ENCODE data around the gene ZSCAN20.

The ZSCAN20 gene

DNA sequence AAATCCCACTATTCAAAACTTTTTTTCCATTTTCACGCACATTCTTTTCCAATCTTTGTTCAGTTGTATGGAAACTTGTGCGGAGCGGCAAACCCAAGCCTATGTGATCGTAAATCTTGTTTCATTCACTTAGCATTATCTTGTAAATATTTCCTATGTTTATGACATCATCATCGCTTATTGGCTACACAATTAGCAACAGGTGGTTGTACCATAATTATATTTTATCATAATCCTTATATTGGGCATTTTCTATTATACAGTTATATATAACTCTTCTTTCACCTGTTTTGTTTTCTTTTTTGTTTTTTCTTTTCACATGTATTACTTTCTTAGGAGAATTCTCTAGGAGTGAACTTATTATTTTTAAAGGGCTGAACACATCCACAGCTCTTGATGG, 65.4 kb downstream of the ZSCAN20 start:
- DNase-seq (ENCODE audit: low read depth) = no peak
- TF ChIP-seq, protein P1, sequence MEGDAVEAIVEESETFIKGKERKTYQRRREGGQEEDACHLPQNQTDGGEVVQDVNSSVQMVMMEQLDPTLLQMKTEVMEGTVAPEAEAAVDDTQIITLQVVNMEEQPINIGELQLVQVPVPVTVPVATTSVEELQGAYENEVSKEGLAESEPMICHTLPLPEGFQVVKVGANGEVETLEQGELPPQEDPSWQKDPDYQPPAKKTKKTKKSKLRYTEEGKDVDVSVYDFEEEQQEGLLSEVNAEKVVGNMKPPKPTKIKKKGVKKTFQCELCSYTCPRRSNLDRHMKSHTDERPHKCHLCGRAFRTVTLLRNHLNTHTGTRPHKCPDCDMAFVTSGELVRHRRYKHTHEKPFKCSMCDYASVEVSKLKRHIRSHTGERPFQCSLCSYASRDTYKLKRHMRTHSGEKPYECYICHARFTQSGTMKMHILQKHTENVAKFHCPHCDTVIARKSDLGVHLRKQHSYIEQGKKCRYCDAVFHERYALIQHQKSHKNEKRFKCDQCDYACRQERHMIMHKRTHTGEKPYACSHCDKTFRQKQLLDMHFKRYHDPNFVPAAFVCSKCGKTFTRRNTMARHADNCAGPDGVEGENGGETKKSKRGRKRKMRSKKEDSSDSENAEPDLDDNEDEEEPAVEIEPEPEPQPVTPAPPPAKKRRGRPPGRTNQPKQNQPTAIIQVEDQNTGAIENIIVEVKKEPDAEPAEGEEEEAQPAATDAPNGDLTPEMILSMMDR (IDR thresholded peaks at IDR 0.05; ENCODE audit: low read depth, low read length, missing control alignments) = no peak
- H3K4me3 ChIP-seq (ENCODE audit: low read depth, low read length) = no peak overlapping the region

DNA sequence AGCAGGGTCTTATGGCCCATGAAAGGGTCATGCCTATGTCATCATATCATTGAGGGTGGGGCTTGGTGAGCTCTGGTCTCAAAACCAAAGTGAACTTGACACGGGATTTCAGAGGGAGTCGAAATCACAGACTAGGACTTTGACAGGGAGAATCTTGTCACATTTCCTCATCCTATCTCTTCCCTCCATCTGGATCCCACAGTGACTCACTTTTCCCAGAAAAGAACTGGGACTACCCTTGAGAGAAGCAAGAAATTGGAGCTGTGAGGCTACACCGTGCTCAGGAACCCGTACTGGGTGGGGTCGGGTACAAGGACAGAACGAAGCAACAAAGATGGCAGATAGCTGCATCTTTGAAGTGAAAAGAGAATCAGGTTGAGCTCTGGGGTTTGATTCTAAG, 69.5 kb downstream of the ZSCAN20 start:
- TF ChIP-seq, protein P1 (IDR thresholded peaks at IDR 0.05; ENCODE audit: low read depth, low read length, missing control alignments) = no peak
- no peak for DNase-seq (ENCODE audit: low read depth)
- H3K4me3 ChIP-seq (ENCODE audit: low read depth, low read length) = no peak overlapping the region

Data from GM12864 (cell line).